H1 (cell line): ENCODE data around the gene DAPK2. TPM values are rescaled to one million over a fixed set of nuclear protein-coding genes. Genes with fewer than 3 reads are reported as not detected.

Experiments used
- CTCF ChIA-PET: fragments of 300-600 bp; sonication (Branson Sonifier 250); formaldehyde crosslinking; loops from one replicate; lab custom pipeline; 2021; ENCODE audit not compliant: partially characterized antibody; lab: Charles Lee
- POLR2A ChIA-PET: fragments of 300-600 bp; sonication (Branson Sonifier 250); formaldehyde crosslinking; loops from one replicate; lab custom pipeline; 2021; ENCODE audit warnings: inconsistent platforms; ENCODE audit not compliant: partially characterized antibody; lab: Charles Lee
- DNase-seq, 2 experiments: peaks; one replicate each; pipeline versions ENCODE4 v3.0.0 to v3.0.0-alpha.2; 2010 to 2022; ENCODE audit warnings: low spot score in 2 of 2, low read depth in 1 of 2, mixed read lengths in 1 of 2
- FAIRE-seq: peaks from 2 replicates; lab custom pipeline; 2011; peaks lifted over from hg19 to GRCh38; lab: Jason Lieb, UNC
- H2AFZ ChIP-seq: 2 replicates; pipeline ENCODE4 v1.8.1; 2012; ENCODE audit warnings: low read length, inconsistent platforms
- H2AK5ac ChIP-seq: 2 replicates; pipeline ENCODE4 v1.6.1; 2013; ENCODE audit warnings: low read depth, low read length
- H2BK120ac ChIP-seq: replicated peaks from 2 replicates; pipeline ENCODE3; 2013; ENCODE audit warnings: low read depth, low read length, inconsistent platforms
- H2BK12ac ChIP-seq: 2 replicates; pipeline ENCODE4 v1.6.1; 2013; ENCODE audit warnings: low read depth, low read length
- H2BK15ac ChIP-seq: 2 replicates; pipeline ENCODE4 v1.6.1; 2013; ENCODE audit warnings: low read length
- H2BK20ac ChIP-seq: 2 replicates; pipeline ENCODE4 v1.6.1; 2013; ENCODE audit warnings: low read length
- H2BK5ac ChIP-seq: 2 replicates; pipeline ENCODE4 v1.6.1; 2013; ENCODE audit warnings: low read depth, low read length
- H3K14ac ChIP-seq: 2 replicates; pipeline ENCODE4 v1.6.1; 2013; ENCODE audit warnings: inconsistent platforms; ENCODE audit not compliant: insufficient read length
- H3K18ac ChIP-seq: 2 replicates; pipeline ENCODE4 v1.6.1; 2013; ENCODE audit warnings: low read length; ENCODE audit errors: extremely low read depth
- H3K23ac ChIP-seq: 2 replicates; pipeline ENCODE4 v1.6.1; 2013; ENCODE audit warnings: inconsistent platforms; ENCODE audit not compliant: insufficient read length
- H3K23me2 ChIP-seq: 2 replicates; pipeline ENCODE4 v1.6.1; 2013; ENCODE audit warnings: low read depth, low read length
- H3K27ac ChIP-seq: 2 replicates; pipeline ENCODE4 v1.6.1; 2011; ENCODE audit warnings: low read depth, low read length, inconsistent platforms
- H3K27me3 ChIP-seq, 4 experiments: replicated peaks in 1 of 4; 1 replicate in 1 of 4; 2 replicates in 3 of 4; pipeline versions ENCODE4 v1.6.1 to v1.8.1; 2011 to 2013; ENCODE audit warnings: low read length in 3 of 4, mild to moderate bottlenecking in 3 of 4, inconsistent platforms in 2 of 4, mixed read lengths in 2 of 4, moderate library complexity in 1 of 4; ENCODE audit not compliant: control insufficient read depth in 3 of 4, insufficient read depth in 3 of 4; ENCODE audit errors: extremely low read depth in 1 of 4
- H3K36me3 ChIP-seq, 4 experiments: 2 replicates each; pipeline versions ENCODE4 v1.6.1 to v1.8.1; 2011 to 2013; ENCODE audit warnings: mild to moderate bottlenecking in 4 of 4, low read length in 3 of 4, moderate library complexity in 2 of 4, control low read depth in 1 of 4, inconsistent platforms in 1 of 4; ENCODE audit not compliant: insufficient read depth in 4 of 4, control insufficient read depth in 2 of 4
- H3K4ac ChIP-seq: replicated peaks from 2 replicates; pipeline ENCODE3; 2013; ENCODE audit warnings: low read length, low read depth, mixed read lengths, inconsistent platforms; ENCODE audit not compliant: insufficient read length
- H3K4me1 ChIP-seq, 4 experiments: replicated peaks in 1 of 4; 1 replicate in 1 of 4; 2 replicates in 3 of 4; pipeline versions ENCODE4 v1.6.1 to v1.8.1; 2011 to 2013; ENCODE audit warnings: low read length in 3 of 4, inconsistent platforms in 2 of 4, mixed read lengths in 1 of 4; ENCODE audit not compliant: insufficient read depth in 4 of 4, control insufficient read depth in 3 of 4
- H3K4me2 ChIP-seq, 2 experiments: 2 replicates each; pipeline versions ENCODE4 v1.6.1 to v1.8.1; 2011 to 2013; ENCODE audit warnings: low read depth in 2 of 2, low read length in 2 of 2, control low read depth in 1 of 2, inconsistent platforms in 1 of 2, mild to moderate bottlenecking in 1 of 2; ENCODE audit not compliant: insufficient read depth in 1 of 2
- H3K4me3 ChIP-seq, 4 experiments: fragments of 200-600, 300-600 bp in 1 of 4; sonication (generic), shearing (Covaris generic), sonication (Bioruptor Twin) in 1 of 4; 2 replicates each; pipeline versions ENCODE4 v1.5.1 to v1.8.1; 2011 to 2016; ENCODE audit warnings: low read length in 4 of 4, low read depth in 3 of 4, control low read depth in 2 of 4, inconsistent platforms in 2 of 4, mild to moderate bottlenecking in 2 of 4, mixed read lengths in 1 of 4, moderate library complexity in 1 of 4; ENCODE audit not compliant: insufficient read depth in 2 of 4; ENCODE audit errors: extremely low read depth in 1 of 4
- H3K56ac ChIP-seq: replicated peaks from 2 replicates; pipeline ENCODE3; 2013; ENCODE audit warnings: low read depth, mild to moderate bottlenecking, mixed read lengths, low read length, inconsistent platforms; ENCODE audit not compliant: insufficient read length
- H3K79me1 ChIP-seq: 2 replicates; pipeline ENCODE4 v1.6.1; 2013; ENCODE audit warnings: low read depth, low read length, control low read depth
- H3K79me2 ChIP-seq, 2 experiments: 2 replicates each; pipeline versions ENCODE4 v1.6.1 to v1.8.1; 2012 to 2013; ENCODE audit warnings: low read length in 2 of 2, mild to moderate bottlenecking in 2 of 2, inconsistent platforms in 1 of 2; ENCODE audit not compliant: insufficient read depth in 2 of 2, control insufficient read depth in 1 of 2
- H3K9ac ChIP-seq, 4 experiments: replicated peaks in 1 of 4; 1 replicate in 1 of 4; 2 replicates in 3 of 4; pipeline versions ENCODE4 v1.6.1 to v1.8.1; 2011 to 2013; ENCODE audit warnings: low read depth in 3 of 4, low read length in 3 of 4, control low read depth in 2 of 4, mild to moderate bottlenecking in 2 of 4, moderate library complexity in 2 of 4, inconsistent platforms in 1 of 4; ENCODE audit errors: extremely low read depth in 1 of 4
- H3K9me3 ChIP-seq, 2 experiments: 2 replicates each; pipeline versions ENCODE4 v1.6.1 to v1.8.1; 2012 to 2013; ENCODE audit warnings: mild to moderate bottlenecking in 2 of 2, moderate library complexity in 2 of 2, control low read depth in 1 of 2, inconsistent platforms in 1 of 2, low read depth in 1 of 2, low read length in 1 of 2, mixed read lengths in 1 of 2; ENCODE audit not compliant: insufficient read depth in 2 of 2
- H4K20me1 ChIP-seq, 2 experiments: replicated peaks in 1 of 2; 2 replicates each; pipeline versions ENCODE3 to v1.8.1; 2011 to 2013; ENCODE audit warnings: inconsistent platforms in 2 of 2, low read length in 2 of 2, mild to moderate bottlenecking in 1 of 2; ENCODE audit not compliant: insufficient read depth in 2 of 2, control insufficient read depth in 1 of 2
- H4K5ac ChIP-seq: 2 replicates; pipeline ENCODE4 v1.6.1; 2013; ENCODE audit warnings: low read length, low read depth, mixed read lengths, inconsistent platforms; ENCODE audit not compliant: insufficient read length
- H4K8ac ChIP-seq: 2 replicates; pipeline ENCODE4 v1.8.0; 2013; ENCODE audit warnings: mild to moderate bottlenecking, moderate library complexity, low read length, inconsistent platforms; ENCODE audit not compliant: insufficient read depth; ENCODE audit errors: extremely low read depth
- H4K91ac ChIP-seq: replicated peaks from 2 replicates; pipeline ENCODE3; 2013; ENCODE audit warnings: low read length, mixed read lengths, inconsistent platforms; ENCODE audit not compliant: insufficient read length
- BRCA1 ChIP-seq: IDR thresholded peaks from 2 replicates; pipeline ENCODE4 v1.6.1; 2012; ENCODE audit warnings: low read depth, low read length, improper control_type of control experiment
- CREB1 ChIP-seq: IDR thresholded peaks from 2 replicates; pipeline ENCODE4 v1.6.1; 2012; ENCODE audit warnings: inconsistent platforms
- GTF2F1 ChIP-seq: IDR thresholded peaks from 2 replicates; pipeline ENCODE4 v1.6.1; 2012; ENCODE audit warnings: low read depth, low read length, improper control_type of control experiment, borderline replicate concordance
- POLR2A ChIP-seq, 2 experiments: IDR thresholded peaks; 1 replicate in 1 of 2; 2 replicates in 1 of 2; pipeline ENCODE4 v1.6.1; 2011; ENCODE audit warnings: low read depth in 2 of 2, low read length in 2 of 2, mild to moderate bottlenecking in 2 of 2; ENCODE audit errors: control extremely low read depth in 1 of 2
- RBBP5 ChIP-seq: IDR thresholded peaks from 2 replicates; pipeline ENCODE4 v1.7.1; 2012; ENCODE audit warnings: low read depth, mild to moderate bottlenecking, inconsistent platforms, low read length, moderate library complexity, borderline replicate concordance
- TAF1 ChIP-seq: IDR thresholded peaks from 2 replicates; pipeline ENCODE4 v1.6.1; 2011; ENCODE audit warnings: mild to moderate bottlenecking, low read depth, low read length
- WGBS, 2 experiments: shearing (Covaris generic) in 1 of 2; methylation state at CpG; one replicate each; pipeline versions ENCODE4 v1.1.6 to v1.1.7; 2013 to 2015; ENCODE audit warnings: low lambda C conversion rate in 2 of 2, mixed read lengths in 2 of 2, inconsistent platforms in 1 of 2, low coverage in 1 of 2, missing lambda C conversion rate in 1 of 2; ENCODE audit not compliant: insufficient replicate concordance in 2 of 2, insufficient coverage in 1 of 2, insufficient read length in 1 of 2; ENCODE audit errors: extremely low coverage in 1 of 2, missing lambda C conversion rate in 1 of 2; 5-methylcytosine and 5-hydroxymethylcytosine counted together
- polyA plus RNA-seq, 7 experiments: library from polyadenylated mRNA; depleted of rRNA in 3 of 7; stranded (reverse) in 5 of 7; unstranded in 2 of 7; fragments of >200 nt in 5 of 7; fragments of 200-250 nt in 2 of 7; gene quantifications; 1 replicate in 5 of 7; 2 replicates in 1 of 7; 4 replicates in 1 of 7; pipeline versions ENCODE4 v1.2.1 to v1.2.3, GENCODE V29; 2011 to 2013; ENCODE audit warnings: missing spikeins in 2 of 7, mixed read lengths in 2 of 7
- total RNA-seq: library from RNA; stranded (reverse); fragmentation: NEBNext Ultra II Directional; extraction: Animal tissue kit (Norgen Biotek cat#: 25700); gene quantifications from 2 replicates; pipeline ENCODE4 v1.2.1, GENCODE V29; 2021

The DAPK2 gene
- total and polyA plus RNA-seq, 2 of the 8 experiments (the other 6 are each of a cell fraction or from before 2014, with no cell fraction given), result 1.8 to 2.9 TPM

- Histone ChIP-seq H3K4me2 (no peak overlapping the region), H2BK20ac (no peak overlapping the region), H3K79me1 (no peaks in the 10 kb centered on the region), H3K9me3 (no peaks in the 10 kb centered on the region), H4K91ac (no peak overlapping the region), H4K8ac (no peak overlapping the region), H3K79me2 (no peaks in the 10 kb centered on the region), H3K9ac (no peak overlapping the region), H2BK15ac (no peak overlapping the region), H3K27ac (no peak overlapping the region), H4K5ac (no peak overlapping the region), H3K4me3 (no peak overlapping the region), H3K14ac (no peak overlapping the region), H2AK5ac (no peak overlapping the region), H2BK5ac (no peak overlapping the region), H3K4ac (no peak overlapping the region), H2BK12ac (no peak overlapping the region), H2BK120ac (no peak overlapping the region), H3K27me3 (no peaks in the 10 kb centered on the region), H3K4me1 (peaks cover 0 to 2% (median 0%) of the 10 kb centered on the region in 4 experiments; a peak in 2 of 7 replicates), H3K36me3 (no peaks in the 10 kb centered on the region), H3K23ac (no peak overlapping the region), H3K23me2 (no peaks in the 10 kb centered on the region), H3K18ac (no peak overlapping the region), H4K20me1 (no peaks in the 10 kb centered on the region), H3K56ac (no peak overlapping the region), H2AFZ (no peak overlapping the region)
- ChIA-PET POLR2A (interaction anchor here (1.2 kb wide), 1 partner anchor 80 kb away, joined by 3 read pairs; no protein-coding TSS in a partner anchor), CTCF (interaction anchor here (0.8 to 2.3 kb wide), 8 partner anchors 10 to 294 kb away, joined by 3 to 10 read pairs (median 3); no protein-coding TSS in a partner anchor)
- no peak for DNase-seq
- no peak for FAIRE-seq
- WGBS, 2 experiments, result 93% methylated on average over 4 of the region's 4 CpGs; no CpG with 5 or more reads in 1 of the 2 experiments
- TF ChIP-seq RBBP5 (no peak), BRCA1 (no peak), POLR2A (IDR thresholded peaks at IDR 0.05; ENCODE audit: control extremely low read depth in 1 of 2, low read depth in 2 of 2, low read length in 2 of 2) (no peak), TAF1 (no peak), CREB1 (no peak), GTF2F1 (no peak)
Measured at GRCh38 chr15:63906266-63906584, 140.1 kb downstream of the DAPK2 start.
